OCI-LY7 (cell line): Measurements from ENCODE around the gene SPCS2.
A peak's percentile ranks its signal among the peaks of the same experiment; 100 is the strongest.

Experiments used
- EZH2phosphoT487 ChIP-seq: fragments of 200-600 bp; sonication (generic); IDR thresholded peaks from 2 replicates; pipeline ENCODE4 v1.6.1; 2018; ENCODE audit warnings: low read depth, borderline replicate concordance, mild to moderate bottlenecking, mixed run types, antibody characterized with exemption, low read length, moderate library complexity, mixed read lengths
- TF ChIP-seq, protein P1 (sequence below): fragments of 200-600 bp; sonication (generic); conservative IDR thresholded peaks from 2 replicates; pipeline ENCODE4 v1.5.1; 2014; ENCODE audit warnings: mild to moderate bottlenecking, antibody characterized with exemption, low read length, moderate library complexity, mixed read lengths

DNA sequence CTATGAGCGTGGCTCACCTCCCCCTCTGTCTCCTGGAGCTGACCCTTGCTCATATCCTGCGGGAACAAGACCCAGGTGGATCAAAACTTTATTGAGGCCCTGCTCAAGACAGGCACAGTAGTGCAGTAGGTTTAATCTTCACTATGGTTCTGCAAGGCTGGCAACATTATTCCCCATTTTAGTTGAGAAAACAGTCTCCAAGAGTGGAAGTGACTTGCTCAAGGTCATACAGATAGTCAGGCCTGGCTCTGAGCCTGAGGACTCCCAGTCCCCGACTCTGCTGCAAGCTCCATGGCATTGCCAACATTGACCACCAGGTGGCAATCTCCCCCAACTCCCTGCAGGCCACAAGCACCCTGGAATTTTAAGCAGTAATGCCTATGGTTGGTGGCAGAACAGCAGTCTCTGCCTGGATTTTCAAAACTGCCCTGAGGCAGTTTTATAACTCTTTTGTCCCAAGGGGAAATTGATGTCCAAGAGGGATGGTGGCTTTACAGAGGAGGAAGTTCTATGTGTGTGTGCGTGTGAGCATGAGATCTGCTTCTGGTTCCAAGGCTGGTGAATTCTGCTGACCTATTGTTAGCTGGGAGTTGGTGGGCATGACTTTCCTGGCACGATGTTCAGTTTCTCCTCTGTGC is 73.8 kb downstream of the SPCS2 start:
- TF ChIP-seq, protein P1, sequence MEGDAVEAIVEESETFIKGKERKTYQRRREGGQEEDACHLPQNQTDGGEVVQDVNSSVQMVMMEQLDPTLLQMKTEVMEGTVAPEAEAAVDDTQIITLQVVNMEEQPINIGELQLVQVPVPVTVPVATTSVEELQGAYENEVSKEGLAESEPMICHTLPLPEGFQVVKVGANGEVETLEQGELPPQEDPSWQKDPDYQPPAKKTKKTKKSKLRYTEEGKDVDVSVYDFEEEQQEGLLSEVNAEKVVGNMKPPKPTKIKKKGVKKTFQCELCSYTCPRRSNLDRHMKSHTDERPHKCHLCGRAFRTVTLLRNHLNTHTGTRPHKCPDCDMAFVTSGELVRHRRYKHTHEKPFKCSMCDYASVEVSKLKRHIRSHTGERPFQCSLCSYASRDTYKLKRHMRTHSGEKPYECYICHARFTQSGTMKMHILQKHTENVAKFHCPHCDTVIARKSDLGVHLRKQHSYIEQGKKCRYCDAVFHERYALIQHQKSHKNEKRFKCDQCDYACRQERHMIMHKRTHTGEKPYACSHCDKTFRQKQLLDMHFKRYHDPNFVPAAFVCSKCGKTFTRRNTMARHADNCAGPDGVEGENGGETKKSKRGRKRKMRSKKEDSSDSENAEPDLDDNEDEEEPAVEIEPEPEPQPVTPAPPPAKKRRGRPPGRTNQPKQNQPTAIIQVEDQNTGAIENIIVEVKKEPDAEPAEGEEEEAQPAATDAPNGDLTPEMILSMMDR: peak; percentile 98
- no peak for TF ChIP-seq EZH2phosphoT487
